ENCODE results near the gene MYO15A.

DNA sequence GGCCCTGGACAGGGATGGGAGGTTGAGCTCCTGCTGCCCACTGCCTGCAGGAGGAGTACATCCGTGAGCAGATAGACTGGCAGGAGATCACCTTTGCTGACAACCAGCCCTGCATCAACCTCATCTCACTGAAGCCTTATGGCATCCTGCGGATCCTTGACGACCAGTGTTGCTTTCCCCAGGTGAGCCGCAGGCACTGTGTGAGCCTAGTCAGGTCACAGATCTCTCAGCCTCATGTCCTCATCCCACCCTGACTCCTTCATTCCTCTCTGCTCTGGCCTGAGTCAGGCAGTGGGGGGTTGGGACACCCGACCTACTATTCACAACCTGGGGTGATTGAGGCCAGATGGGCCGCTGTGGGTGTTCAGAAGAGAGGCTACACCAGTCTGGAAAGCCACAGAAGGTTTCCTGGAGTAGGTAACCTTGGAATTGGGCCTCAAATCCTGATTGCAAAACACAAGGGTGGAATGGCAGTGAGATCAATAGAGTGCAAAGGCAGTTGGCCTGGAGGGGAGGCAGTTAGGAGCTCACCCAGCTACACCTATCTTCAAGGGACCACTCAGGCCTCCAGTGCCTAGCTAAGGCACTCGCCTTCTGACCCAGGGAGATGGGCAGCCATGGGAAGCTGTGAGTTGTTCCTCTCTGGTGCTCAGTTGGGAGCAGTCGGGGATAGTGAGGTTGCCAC, 29.7 kb downstream of the MYO15A start:
- TF ChIP-seq, protein P1, sequence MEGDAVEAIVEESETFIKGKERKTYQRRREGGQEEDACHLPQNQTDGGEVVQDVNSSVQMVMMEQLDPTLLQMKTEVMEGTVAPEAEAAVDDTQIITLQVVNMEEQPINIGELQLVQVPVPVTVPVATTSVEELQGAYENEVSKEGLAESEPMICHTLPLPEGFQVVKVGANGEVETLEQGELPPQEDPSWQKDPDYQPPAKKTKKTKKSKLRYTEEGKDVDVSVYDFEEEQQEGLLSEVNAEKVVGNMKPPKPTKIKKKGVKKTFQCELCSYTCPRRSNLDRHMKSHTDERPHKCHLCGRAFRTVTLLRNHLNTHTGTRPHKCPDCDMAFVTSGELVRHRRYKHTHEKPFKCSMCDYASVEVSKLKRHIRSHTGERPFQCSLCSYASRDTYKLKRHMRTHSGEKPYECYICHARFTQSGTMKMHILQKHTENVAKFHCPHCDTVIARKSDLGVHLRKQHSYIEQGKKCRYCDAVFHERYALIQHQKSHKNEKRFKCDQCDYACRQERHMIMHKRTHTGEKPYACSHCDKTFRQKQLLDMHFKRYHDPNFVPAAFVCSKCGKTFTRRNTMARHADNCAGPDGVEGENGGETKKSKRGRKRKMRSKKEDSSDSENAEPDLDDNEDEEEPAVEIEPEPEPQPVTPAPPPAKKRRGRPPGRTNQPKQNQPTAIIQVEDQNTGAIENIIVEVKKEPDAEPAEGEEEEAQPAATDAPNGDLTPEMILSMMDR (conservative IDR thresholded peaks at IDR 0.05; ENCODE audit: low read length): no peak
- TF ChIP-seq EZH2phosphoT487 (IDR thresholded peaks at IDR 0.05; ENCODE audit: borderline replicate concordance): no peak

All from Loucy (cell line).